ENCODE data around the gene GABRB1. TPM values are rescaled to one million over a fixed set of nuclear protein-coding genes. Genes with fewer than 3 reads are reported as not detected.

Gene GABRB1
- polyA plus RNA-seq, 2 donors = not detected

DNA sequence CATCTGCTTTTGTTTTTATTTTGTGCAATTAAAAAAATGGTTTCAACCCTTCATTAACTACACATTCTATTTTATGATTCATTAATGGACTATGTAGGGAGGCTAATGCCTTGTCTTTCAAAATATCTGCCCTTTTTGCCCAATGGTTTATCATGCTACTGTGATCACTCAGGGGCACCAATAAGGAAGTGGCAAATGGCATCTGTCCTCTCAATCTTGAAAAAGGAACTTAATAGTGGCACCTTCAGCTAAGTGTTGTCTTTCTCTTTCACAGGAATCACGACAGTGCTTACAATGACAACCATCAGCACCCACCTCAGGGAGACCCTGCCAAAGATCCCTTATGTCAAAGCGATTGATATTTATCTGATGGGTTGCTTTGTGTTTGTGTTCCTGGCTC, 375.0 kb downstream of the GABRB1 start:
- 68 to 74% methylated on average over 2 of the region's 2 CpGs for WGBS, 2 donors
- Histone ChIP-seq H3K9me3 (ENCODE audit: control insufficient read depth in 2 of 2, insufficient read depth in 1 of 2, low read depth in 1 of 2, low read length in 1 of 2) (no peaks in the 10 kb centered on the region), H3K4me1 (ENCODE audit: control insufficient read depth in 2 of 2, insufficient read depth in 2 of 2, low read length in 1 of 2) (no peaks in the 10 kb centered on the region), H3K27me3 (ENCODE audit: control insufficient read depth in 1 of 2, insufficient read depth in 2 of 2, low read length in 2 of 2) (peaks cover 0 to 2% of the 10 kb centered on the region in 2 donors), H3K36me3 (ENCODE audit: control insufficient read depth in 2 of 2, insufficient read depth in 2 of 2, low read length in 1 of 2) (no peaks in the 10 kb centered on the region), H3K27ac (ENCODE audit: low read depth in 2 of 2, low read length in 1 of 2) (no peak overlapping the region), H3K4me3 (ENCODE audit: low read depth in 1 of 2, low read length in 2 of 2) (no peak overlapping the region)

DNA sequence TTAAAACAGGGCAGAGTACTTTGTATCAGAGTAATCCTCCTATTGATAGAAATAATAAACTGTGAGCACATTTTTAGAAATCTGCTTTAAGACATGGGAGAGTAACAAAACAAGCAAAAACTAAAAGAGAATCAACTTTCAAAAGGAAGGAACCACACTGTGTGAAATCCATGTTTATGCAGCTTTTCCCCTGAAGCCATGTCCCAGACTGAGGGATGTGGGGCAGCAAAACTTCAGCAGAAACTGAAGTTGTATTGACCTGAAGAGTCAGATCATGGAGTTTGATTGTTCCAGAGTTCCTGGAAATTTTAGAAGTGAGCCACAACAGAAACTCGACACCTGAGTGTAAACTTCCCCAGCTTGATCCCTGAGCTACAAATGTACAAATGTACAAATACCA, 378.9 kb downstream of the GABRB1 start:
- 30 to 45% methylated on average over 1 of the region's 1 CpG for WGBS, 2 donors
- Histone ChIP-seq H3K4me1 (ENCODE audit: control insufficient read depth in 2 of 2, insufficient read depth in 2 of 2, low read length in 1 of 2) (no peaks in the 10 kb centered on the region), H3K9me3 (ENCODE audit: control insufficient read depth in 2 of 2, insufficient read depth in 1 of 2, low read depth in 1 of 2, low read length in 1 of 2) (no peaks in the 10 kb centered on the region), H3K27me3 (ENCODE audit: control insufficient read depth in 1 of 2, insufficient read depth in 2 of 2, low read length in 2 of 2) (no peaks in the 10 kb centered on the region), H3K27ac (ENCODE audit: low read depth in 2 of 2, low read length in 1 of 2) (no peak overlapping the region), H3K36me3 (ENCODE audit: control insufficient read depth in 2 of 2, insufficient read depth in 2 of 2, low read length in 1 of 2) (no peaks in the 10 kb centered on the region), H3K4me3 (ENCODE audit: low read depth in 1 of 2, low read length in 2 of 2) (no peak overlapping the region)

DNA sequence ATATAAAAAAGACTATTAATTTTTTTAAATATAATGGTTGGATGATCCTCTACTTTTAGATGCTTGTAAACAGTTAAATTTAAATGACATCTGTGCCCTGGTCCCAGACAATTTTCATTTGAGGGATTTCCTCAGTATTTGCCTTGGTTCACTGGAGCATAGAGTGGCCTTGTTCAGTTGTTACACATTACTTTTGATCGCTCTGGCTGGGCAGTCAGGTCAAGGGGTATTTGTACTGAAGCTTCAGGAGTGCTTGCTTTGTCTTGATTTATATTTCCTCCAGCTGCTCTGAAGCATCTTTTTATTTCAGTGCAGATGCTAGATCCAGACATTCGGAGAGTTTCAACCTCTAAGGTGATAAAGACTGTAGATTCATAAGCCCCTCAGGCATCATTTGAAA, 382.2 kb downstream of the GABRB1 start:
- H3K27ac ChIP-seq (ENCODE audit: low read depth in 2 of 2, low read length in 1 of 2) = no peak overlapping the region
- no peak overlapping the region for H3K4me3 ChIP-seq (ENCODE audit: low read depth in 1 of 2, low read length in 2 of 2)
- WGBS, 2 donors = 50 to 55% methylated on average over 2 of the region's 2 CpGs
- no peaks in the 10 kb centered on the region for H3K27me3 ChIP-seq (ENCODE audit: control insufficient read depth in 1 of 2, insufficient read depth in 2 of 2, low read length in 2 of 2)
- H3K9me3 ChIP-seq (ENCODE audit: control insufficient read depth in 2 of 2, insufficient read depth in 1 of 2, low read depth in 1 of 2, low read length in 1 of 2) = no peaks in the 10 kb centered on the region
- no peaks in the 10 kb centered on the region for H3K4me1 ChIP-seq (ENCODE audit: control insufficient read depth in 2 of 2, insufficient read depth in 2 of 2, low read length in 1 of 2)
- no peaks in the 10 kb centered on the region for H3K36me3 ChIP-seq (ENCODE audit: control insufficient read depth in 2 of 2, insufficient read depth in 2 of 2, low read length in 1 of 2)

DNA sequence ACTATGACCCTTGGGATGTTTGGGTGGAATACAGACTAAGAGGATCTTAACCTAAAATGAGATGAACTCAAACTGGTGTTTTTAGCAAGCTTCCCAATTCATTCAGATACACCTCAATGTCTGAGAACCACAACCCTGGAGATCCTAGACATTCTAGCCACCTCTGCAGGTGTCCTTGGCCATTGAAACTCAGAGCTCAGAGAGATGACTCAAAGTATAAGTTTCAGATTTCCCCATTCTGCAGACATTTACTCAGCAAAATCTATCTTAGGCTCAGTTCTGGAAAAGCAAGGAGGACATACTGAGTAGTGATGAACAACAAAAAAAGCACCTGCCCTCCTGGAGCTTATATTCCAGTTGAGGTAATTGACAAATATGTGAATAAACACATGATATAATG, 384.4 kb downstream of the GABRB1 start:
- Histone ChIP-seq H3K27me3 (ENCODE audit: control insufficient read depth in 1 of 2, insufficient read depth in 2 of 2, low read length in 2 of 2) (no peaks in the 10 kb centered on the region), H3K9me3 (ENCODE audit: control insufficient read depth in 2 of 2, insufficient read depth in 1 of 2, low read depth in 1 of 2, low read length in 1 of 2) (no peaks in the 10 kb centered on the region), H3K27ac (ENCODE audit: low read depth in 2 of 2, low read length in 1 of 2) (no peak overlapping the region), H3K4me3 (ENCODE audit: low read depth in 1 of 2, low read length in 2 of 2) (no peak overlapping the region), H3K36me3 (ENCODE audit: control insufficient read depth in 2 of 2, insufficient read depth in 2 of 2, low read length in 1 of 2) (no peaks in the 10 kb centered on the region), H3K4me1 (ENCODE audit: control insufficient read depth in 2 of 2, insufficient read depth in 2 of 2, low read length in 1 of 2) (no peaks in the 10 kb centered on the region)

DNA sequence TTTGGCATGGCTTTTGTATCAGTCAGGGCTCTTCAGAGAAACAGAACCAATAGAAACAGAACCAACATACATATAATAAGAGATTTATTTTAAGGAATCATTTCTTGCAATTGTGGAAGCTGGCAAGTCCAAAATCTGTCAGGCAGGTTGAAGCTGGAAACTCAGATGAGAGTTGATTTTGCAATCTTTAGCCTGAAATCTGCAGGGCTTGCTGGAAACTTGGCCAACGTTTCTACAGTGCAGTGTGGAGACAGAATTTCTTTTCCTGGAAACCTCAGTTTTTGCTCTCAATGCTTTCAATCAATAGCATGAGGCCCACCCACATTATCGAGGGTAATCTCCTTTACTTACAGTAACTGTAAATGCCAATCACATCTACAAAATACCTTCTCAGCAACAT, 386.8 kb downstream of the GABRB1 start:
- WGBS, 2 donors = 44 to 49% methylated on average over 2 of the region's 2 CpGs
- Histone ChIP-seq H3K36me3 (ENCODE audit: control insufficient read depth in 2 of 2, insufficient read depth in 2 of 2, low read length in 1 of 2) (no peaks in the 10 kb centered on the region), H3K9me3 (ENCODE audit: control insufficient read depth in 2 of 2, insufficient read depth in 1 of 2, low read depth in 1 of 2, low read length in 1 of 2) (no peaks in the 10 kb centered on the region), H3K27me3 (ENCODE audit: control insufficient read depth in 1 of 2, insufficient read depth in 2 of 2, low read length in 2 of 2) (no peaks in the 10 kb centered on the region), H3K4me1 (ENCODE audit: control insufficient read depth in 2 of 2, insufficient read depth in 2 of 2, low read length in 1 of 2) (no peaks in the 10 kb centered on the region), H3K4me3 (ENCODE audit: low read depth in 1 of 2, low read length in 2 of 2) (no peak overlapping the region), H3K27ac (ENCODE audit: low read depth in 2 of 2, low read length in 1 of 2) (no peak overlapping the region)

DNA sequence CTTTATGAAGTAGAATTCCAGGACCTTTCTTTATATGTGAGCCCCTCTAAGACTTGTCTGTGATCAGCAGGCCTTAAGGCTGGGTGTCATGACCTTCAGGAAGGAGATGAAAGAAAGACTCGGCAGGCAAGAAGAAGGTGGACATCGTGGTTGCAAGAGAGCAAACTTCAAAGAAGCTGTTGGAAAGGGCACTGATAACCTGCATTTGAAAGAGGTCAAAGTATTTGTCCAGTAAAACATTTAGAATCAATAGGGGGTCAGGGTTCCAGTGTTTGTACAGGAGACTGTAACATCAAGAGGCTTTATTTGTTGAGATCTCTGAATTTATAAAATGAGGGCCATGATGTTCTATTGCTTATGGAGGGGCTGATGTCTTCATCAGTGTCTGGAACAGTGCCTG, 387.9 kb downstream of the GABRB1 start:
- WGBS, 2 donors = 59 to 61% methylated on average over 2 of the region's 2 CpGs
- Histone ChIP-seq H3K36me3 (ENCODE audit: control insufficient read depth in 2 of 2, insufficient read depth in 2 of 2, low read length in 1 of 2) (no peaks in the 10 kb centered on the region), H3K4me1 (ENCODE audit: control insufficient read depth in 2 of 2, insufficient read depth in 2 of 2, low read length in 1 of 2) (no peaks in the 10 kb centered on the region), H3K27me3 (ENCODE audit: control insufficient read depth in 1 of 2, insufficient read depth in 2 of 2, low read length in 2 of 2) (no peaks in the 10 kb centered on the region), H3K4me3 (ENCODE audit: low read depth in 1 of 2, low read length in 2 of 2) (no peak overlapping the region), H3K9me3 (ENCODE audit: control insufficient read depth in 2 of 2, insufficient read depth in 1 of 2, low read depth in 1 of 2, low read length in 1 of 2) (no peaks in the 10 kb centered on the region), H3K27ac (ENCODE audit: low read depth in 2 of 2, low read length in 1 of 2) (no peak overlapping the region)

DNA sequence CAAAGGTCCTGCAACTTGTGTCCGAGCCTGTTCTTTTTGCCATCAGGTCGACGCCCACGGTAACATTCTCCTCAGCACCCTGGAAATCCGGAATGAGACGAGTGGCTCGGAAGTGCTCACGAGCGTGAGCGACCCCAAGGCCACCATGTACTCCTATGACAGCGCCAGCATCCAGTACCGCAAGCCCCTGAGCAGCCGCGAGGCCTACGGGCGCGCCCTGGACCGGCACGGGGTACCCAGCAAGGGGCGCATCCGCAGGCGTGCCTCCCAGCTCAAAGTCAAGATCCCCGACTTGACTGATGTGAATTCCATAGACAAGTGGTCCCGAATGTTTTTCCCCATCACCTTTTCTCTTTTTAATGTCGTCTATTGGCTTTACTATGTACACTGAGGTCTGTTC, 394.3 kb downstream of the GABRB1 start:
- H3K36me3 ChIP-seq (ENCODE audit: control insufficient read depth in 2 of 2, insufficient read depth in 2 of 2, low read length in 1 of 2) = no peaks in the 10 kb centered on the region
- WGBS, 2 donors = 94% methylated on average over 25 of the region's 25 CpGs
- no peaks in the 10 kb centered on the region for H3K27me3 ChIP-seq (ENCODE audit: control insufficient read depth in 1 of 2, insufficient read depth in 2 of 2, low read length in 2 of 2)
- no peaks in the 10 kb centered on the region for H3K4me1 ChIP-seq (ENCODE audit: control insufficient read depth in 2 of 2, insufficient read depth in 2 of 2, low read length in 1 of 2)
- no peak overlapping the region for H3K27ac ChIP-seq (ENCODE audit: low read depth in 2 of 2, low read length in 1 of 2)
- no peak overlapping the region for H3K4me3 ChIP-seq (ENCODE audit: low read depth in 1 of 2, low read length in 2 of 2)
- H3K9me3 ChIP-seq (ENCODE audit: control insufficient read depth in 2 of 2, insufficient read depth in 1 of 2, low read depth in 1 of 2, low read length in 1 of 2) = no peaks in the 10 kb centered on the region

DNA sequence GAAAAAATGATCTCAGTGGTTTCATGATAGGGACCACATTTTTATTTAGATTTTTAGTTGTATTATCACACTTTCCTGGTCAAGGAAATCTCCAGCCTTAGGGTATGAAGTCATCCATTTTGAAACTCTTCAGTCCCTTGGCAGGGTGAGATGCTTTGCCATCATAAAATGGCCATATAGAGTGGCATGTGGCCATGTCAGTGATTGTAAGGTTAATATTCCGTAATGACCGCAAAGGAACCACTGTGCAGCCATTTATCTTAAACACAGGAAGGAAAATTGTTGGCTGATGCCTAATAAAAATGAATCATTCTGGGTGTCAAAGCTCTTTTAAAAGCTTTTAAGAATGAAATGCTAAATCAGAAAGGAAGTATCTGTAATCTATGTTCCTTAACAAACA, 396.6 kb downstream of the GABRB1 start:
- 77 to 86% methylated on average over 2 of the region's 2 CpGs for WGBS, 2 donors
- Histone ChIP-seq H3K9me3 (ENCODE audit: control insufficient read depth in 2 of 2, insufficient read depth in 1 of 2, low read depth in 1 of 2, low read length in 1 of 2) (no peaks in the 10 kb centered on the region), H3K27ac (ENCODE audit: low read depth in 2 of 2, low read length in 1 of 2) (no peak overlapping the region), H3K27me3 (ENCODE audit: control insufficient read depth in 1 of 2, insufficient read depth in 2 of 2, low read length in 2 of 2) (no peaks in the 10 kb centered on the region), H3K4me1 (ENCODE audit: control insufficient read depth in 2 of 2, insufficient read depth in 2 of 2, low read length in 1 of 2) (no peaks in the 10 kb centered on the region), H3K4me3 (ENCODE audit: low read depth in 1 of 2, low read length in 2 of 2) (no peak overlapping the region), H3K36me3 (ENCODE audit: control insufficient read depth in 2 of 2, insufficient read depth in 2 of 2, low read length in 1 of 2) (no peaks in the 10 kb centered on the region)

DNA sequence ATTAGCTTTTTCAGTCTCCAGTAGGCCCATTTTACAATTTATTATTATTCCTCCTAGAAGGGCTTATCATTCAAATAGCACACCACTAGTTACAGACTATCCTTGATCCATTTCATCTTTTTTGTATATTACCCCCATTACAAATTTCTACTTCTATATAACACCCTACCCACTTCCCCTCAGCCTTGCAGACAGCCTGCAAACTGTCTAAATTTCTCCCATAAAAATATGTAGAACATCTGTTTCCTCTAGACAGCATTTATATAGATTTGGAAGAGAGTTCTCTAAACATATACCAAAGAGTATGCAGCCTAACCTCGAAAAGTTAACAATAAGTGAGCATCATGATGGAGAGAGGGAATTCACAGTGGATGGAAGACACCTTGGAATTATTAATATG, 401.4 kb downstream of the GABRB1 start:
- no peaks in the 10 kb centered on the region for H3K4me1 ChIP-seq (ENCODE audit: control insufficient read depth in 2 of 2, insufficient read depth in 2 of 2, low read length in 1 of 2)
- H3K4me3 ChIP-seq (ENCODE audit: low read depth in 1 of 2, low read length in 2 of 2) = no peak overlapping the region
- H3K36me3 ChIP-seq (ENCODE audit: control insufficient read depth in 2 of 2, insufficient read depth in 2 of 2, low read length in 1 of 2) = no peaks in the 10 kb centered on the region
- no peak overlapping the region for H3K27ac ChIP-seq (ENCODE audit: low read depth in 2 of 2, low read length in 1 of 2)
- 64 to 66% methylated on average over 1 of the region's 1 CpG for WGBS, 2 donors
- no peaks in the 10 kb centered on the region for H3K9me3 ChIP-seq (ENCODE audit: control insufficient read depth in 2 of 2, insufficient read depth in 1 of 2, low read depth in 1 of 2, low read length in 1 of 2)
- no peaks in the 10 kb centered on the region for H3K27me3 ChIP-seq (ENCODE audit: control insufficient read depth in 1 of 2, insufficient read depth in 2 of 2, low read length in 2 of 2)

DNA sequence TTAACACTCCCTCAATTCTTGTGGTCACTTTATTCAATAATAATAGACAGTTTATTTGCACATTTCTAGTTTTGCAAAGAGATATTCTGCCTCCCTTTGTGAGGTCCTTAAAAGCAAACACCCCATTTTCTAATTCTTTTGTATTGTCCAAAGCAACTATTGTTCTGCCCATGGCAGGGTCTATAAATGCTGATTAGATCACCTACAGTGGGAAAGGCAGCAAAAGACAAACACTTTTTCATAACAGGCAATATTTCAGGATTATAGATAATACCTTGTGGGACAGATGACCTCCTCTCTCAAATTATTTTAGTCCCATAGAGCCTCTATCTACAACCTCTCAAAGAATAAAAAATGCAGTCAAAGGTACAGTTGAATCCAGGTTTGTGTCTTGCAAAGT, 403.6 kb downstream of the GABRB1 start:
- Histone ChIP-seq H3K27me3 (ENCODE audit: control insufficient read depth in 1 of 2, insufficient read depth in 2 of 2, low read length in 2 of 2) (no peaks in the 10 kb centered on the region), H3K27ac (ENCODE audit: low read depth in 2 of 2, low read length in 1 of 2) (no peak overlapping the region), H3K4me3 (ENCODE audit: low read depth in 1 of 2, low read length in 2 of 2) (no peak overlapping the region), H3K4me1 (ENCODE audit: control insufficient read depth in 2 of 2, insufficient read depth in 2 of 2, low read length in 1 of 2) (no peaks in the 10 kb centered on the region), H3K9me3 (ENCODE audit: control insufficient read depth in 2 of 2, insufficient read depth in 1 of 2, low read depth in 1 of 2, low read length in 1 of 2) (no peaks in the 10 kb centered on the region), H3K36me3 (ENCODE audit: control insufficient read depth in 2 of 2, insufficient read depth in 2 of 2, low read length in 1 of 2) (no peaks in the 10 kb centered on the region)

Data from esophagus (tissue), 2 donors.